Cardiac septum (tissue), 1 donor: ENCODE data around the gene KLHL2. TPM values are rescaled to one million over a fixed set of nuclear protein-coding genes. Genes with fewer than 3 reads are reported as not detected.

Experiments used
- DNase-seq: peaks from one replicate; pipeline ENCODE4 v3.0.0-alpha.2; 2020; ENCODE audit warnings: low spot score
- intact Hi-C: fragments of 100-400 bp; cut with DNase I; formaldehyde crosslinking; loops from one replicate; pipeline ENCODE4 v1.14.0; 2022
- total RNA-seq: library from RNA; stranded (reverse); fragmentation: NEBNext Ultra II Directional; extraction: Animal tissue kit (Norgen Biotek cat#: 25700); gene quantifications from one replicate; pipeline ENCODE4 v1.2.1, GENCODE V29; 2021
- donor health status: DM: no; HTN: no; CAD: no.

KLHL2 gene
- total RNA-seq, 1 donor from 2014 or later, result 13.1 TPM

GRCh38 chr4:165345666-165346417, 138.5 kb downstream of the KLHL2 start:
- intact Hi-C loops, result loop anchor here (5.0 kb wide), 1 partner anchor 214 kb away; no protein-coding TSS in a partner anchor
- no peak for DNase-seq

DNA sequence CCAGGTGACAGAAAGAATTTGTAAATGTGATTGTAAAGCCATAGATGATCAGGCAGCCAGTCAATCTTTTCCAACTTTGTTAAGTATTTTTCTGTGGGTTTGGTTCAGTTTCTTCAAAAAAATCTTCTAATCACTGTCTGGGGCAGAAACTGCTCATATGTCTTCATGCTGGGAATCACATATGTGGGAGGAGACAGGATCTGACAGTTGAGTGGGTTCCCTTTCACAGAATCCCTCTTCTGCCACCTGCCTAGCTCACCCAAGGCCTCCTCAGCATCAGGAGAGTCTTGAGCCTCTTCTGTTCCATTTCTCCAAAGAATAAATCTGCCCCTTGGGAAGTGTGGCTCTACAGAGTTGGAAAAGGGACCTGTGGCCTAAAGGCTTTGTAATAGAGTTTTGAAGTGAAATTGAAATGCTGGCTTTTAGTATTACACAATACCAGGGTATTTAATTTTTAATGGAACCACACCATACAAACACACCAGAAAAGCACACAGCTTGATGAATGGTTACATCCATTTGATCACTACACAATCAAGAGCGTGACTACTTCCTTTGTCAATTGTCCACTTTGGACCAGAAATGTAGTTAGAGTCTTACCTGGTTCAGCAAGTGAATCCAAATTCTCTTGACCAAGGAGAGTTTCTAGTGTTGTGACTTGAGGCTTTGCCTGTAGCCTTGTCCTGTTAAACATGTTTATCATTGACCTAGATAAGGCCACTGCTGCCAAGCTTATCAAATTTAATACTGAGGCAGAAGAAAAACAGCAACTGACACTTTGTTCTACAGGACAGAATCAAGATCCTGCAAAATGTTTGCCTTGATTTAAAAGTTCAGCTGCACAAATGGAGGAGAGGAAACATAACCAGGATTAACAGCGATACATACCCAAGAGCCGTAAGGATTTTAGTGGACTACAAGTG, 140.5 kb downstream of the KLHL2 start:
- DNase-seq, result no peak
- intact Hi-C loops, result loop anchor here (5.0 kb wide), 1 partner anchor 216 kb away; no protein-coding TSS in a partner anchor

DNA sequence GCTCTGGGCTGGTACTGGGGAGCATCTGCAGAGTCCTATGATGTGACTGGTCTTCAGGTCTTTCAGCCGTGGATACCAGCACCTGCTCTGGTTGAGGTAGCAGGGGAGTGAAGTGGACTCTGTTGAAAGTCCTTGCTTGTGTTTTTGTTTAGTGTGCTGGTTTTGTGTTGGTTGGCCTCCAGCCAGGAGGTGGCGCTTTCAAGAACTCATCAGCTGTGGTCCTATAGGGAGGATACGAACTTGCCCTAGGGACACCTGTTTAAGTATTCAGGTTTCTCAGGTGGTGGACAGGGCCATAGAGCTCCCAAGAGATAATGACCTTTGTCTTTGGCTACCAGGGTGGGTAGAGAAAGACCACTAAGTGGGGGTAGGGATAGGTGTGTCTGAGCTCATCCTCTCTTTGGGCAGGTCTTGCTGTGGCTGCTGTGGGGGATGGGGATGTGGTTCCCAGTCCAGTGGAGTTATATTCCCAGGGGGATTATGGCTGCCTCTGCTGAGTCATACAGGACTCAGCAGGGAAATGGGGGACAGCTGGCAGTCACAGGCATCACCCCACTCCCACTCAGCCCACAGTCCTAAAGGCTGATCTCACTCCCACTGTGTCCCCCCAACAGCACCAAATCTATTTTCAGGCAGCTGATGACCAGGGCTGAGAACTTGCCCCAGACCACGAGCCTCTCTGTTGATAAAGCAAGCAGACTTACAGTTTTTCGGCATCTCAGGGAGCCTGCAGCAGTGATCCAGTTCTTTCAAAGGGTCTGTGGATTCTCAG, 144.2 kb downstream of the KLHL2 start:
- DNase-seq, result no peak
- intact Hi-C loops, result no loop called here

DNA sequence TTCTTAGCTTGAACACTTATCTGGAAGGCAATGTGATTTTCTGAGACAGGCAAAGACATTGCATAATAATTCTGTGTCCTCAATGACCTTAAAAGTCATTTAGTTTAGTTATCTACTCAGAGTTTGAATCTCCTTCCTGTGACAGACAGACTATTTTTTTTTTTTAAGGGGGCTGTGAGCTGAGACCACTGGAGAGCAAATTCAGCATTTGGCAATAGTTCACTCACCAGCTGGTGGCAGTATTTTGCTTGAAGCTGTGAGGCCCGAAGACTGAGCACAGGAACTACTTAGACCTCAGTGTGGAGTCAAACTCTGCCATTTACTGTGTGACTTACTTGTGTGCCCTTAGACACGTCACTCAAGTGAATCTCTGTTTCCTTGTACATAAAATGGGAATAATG, 148.5 kb downstream of the KLHL2 start:
- DNase-seq, result no peak
- intact Hi-C loops, result loop anchor here (5.0 kb wide), 1 partner anchor 106 kb away; no protein-coding TSS in a partner anchor

- no peak for DNase-seq
- intact Hi-C loops, result loop anchor here (5.0 kb wide), 1 partner anchor 103 kb away; no protein-coding TSS in a partner anchor
Observed at GRCh38 chr4:165359506-165359905, 152.1 kb downstream of the KLHL2 start.

- intact Hi-C loops, result no loop called here
- no peak for DNase-seq
Observed at GRCh38 chr4:165360041-165360695, 152.8 kb downstream of the KLHL2 start.

DNA sequence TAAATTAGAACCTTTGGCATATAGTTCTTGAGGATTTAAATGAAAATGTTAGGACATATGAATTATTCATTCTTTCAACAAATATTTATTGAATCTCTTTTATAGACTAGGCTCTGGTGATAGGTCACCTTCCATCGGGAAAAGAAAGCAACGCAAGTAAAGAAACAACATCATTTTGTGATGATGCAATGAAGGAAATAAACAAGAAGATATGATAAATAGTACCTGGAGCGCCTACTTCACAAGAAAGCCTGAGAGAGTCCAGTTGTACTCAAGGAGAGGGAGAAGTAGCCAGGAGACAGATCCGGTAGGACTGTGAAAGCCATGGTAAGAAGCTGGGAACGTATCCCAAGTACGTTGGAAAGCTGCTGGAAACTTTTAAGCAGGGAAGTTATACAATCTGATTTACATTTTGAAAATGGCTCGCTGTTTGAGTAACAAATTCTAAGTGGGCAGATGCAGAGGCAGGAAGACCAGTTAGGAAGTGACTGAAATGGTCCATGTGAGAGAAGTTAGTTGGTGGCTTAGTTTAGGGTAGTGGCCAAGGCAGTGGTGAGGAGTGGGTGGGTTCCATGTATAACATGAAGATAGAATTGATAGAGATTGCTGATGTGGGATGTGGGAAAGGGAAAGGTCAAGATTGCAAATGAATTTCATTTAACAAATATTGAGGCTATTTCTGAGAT, 153.8 kb downstream of the KLHL2 start:
- no peak for DNase-seq
- intact Hi-C loops, result no loop called here

DNA sequence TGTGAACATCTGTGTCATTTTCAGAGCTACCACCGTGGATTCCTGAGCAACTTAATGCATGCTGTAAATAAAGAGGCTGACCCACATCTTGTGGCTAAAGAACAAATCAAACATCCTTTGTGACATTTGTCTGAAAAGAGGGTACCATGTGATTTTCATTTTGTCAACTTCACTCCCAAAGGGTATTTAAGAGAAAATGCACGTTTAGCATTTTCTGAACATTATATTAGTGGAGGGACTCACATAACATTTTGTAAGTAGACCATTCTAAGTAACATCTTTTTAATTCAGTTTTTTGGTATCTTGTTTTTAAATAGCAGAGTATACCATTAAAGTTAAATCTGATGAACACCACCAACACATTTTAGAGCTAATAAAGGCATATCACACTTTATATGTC, 154.4 kb downstream of the KLHL2 start:
- intact Hi-C loops, result no loop called here

GRCh38 chr4:165364452-165365080, 157.2 kb downstream of the KLHL2 start:
- no peak for DNase-seq
- intact Hi-C loops, result no loop called here

More for the DNA sequence above, 154.4 kb downstream of the KLHL2 start:
- no peak for DNase-seq

DNA sequence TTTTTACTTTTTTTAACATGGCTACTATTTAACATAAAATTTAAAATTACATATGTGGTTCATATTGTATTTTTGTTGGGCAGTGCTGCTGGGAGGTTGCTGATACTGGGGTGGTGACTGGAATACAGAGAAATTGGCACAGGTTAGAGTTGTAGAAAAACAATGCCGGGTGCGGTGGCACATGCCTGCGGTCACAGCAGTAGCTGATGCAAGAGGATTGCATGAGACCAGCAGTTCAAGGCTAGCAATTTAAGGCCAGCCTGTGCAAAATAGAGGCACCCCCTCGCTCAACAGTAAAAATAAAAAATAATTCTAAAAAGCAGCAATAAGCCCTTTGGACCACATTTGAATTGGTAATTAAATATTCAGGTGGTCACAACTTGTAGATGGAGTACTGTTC, 159.7 kb downstream of the KLHL2 start:
- intact Hi-C loops, result no loop called here
- DNase-seq, result no peak

DNA sequence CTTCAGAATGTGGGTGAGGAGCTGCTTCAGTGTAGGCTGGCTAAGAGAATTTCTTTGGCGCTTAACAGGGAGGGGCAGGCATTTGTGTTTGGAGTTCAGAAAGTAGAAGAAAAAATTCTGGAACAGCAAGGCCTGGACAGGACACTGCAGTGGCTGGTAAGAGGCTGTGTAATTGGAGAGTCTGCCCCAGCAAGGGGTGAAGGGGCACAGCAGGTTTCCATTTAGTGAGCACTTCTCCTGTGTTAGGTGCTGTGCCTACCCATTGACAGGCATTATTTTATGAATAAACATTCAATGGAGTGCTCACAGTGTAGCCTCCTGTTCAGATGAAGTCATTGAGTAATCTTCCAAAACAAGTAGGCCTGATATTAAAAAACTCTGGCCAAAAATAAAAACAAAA, 160.8 kb downstream of the KLHL2 start:
- DNase-seq, result no peak
- intact Hi-C loops, result no loop called here

DNA sequence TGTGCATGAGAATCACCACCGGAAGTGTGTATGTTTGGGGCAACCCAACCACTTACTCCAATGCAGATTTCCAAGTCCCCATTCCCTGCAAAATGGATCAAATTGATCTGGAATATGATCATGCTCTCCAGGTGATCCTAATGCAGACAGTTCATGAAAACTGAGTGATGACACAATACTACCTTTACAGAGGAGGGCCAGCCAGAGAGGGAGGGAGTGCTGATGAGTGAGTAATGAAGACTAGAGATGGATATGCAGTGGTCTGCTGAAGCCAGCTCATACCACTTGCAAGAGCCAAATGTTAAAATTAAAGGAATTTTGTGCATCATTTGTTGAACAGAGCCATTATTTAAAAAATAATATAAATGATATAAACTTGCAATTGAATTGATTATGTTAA, 161.2 kb downstream of the KLHL2 start:
- no peak for DNase-seq
- intact Hi-C loops, result no loop called here

DNA sequence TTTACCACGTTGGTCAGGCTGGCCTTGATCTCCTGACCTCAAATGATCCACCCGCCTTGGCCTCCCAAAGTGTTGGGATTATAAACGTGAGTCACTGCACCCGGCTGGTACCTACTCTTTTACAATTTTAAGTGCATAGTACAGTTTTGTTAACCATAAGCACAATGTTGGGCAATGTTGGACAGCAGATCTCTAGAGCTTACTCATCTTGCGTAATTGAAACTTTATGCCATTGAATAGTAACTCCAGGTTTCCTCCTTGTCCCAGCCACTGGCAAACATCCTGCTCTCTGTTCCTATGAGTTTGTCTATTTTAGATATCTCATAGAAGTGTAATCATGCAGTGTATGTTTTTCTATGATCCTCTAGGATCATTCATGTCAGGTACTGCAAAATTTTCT, 162.2 kb downstream of the KLHL2 start:
- intact Hi-C loops, result no loop called here
- DNase-seq, result no peak

GRCh38 chr4:165370530-165370929, 163.2 kb downstream of the KLHL2 start:
- no peak for DNase-seq
- intact Hi-C loops, result no loop called here
